ENCODE results near the gene SYTL4.

Gene SYTL4

GRCh38 chrX:100647095-100647494 lies 84.8 kb downstream of the SYTL4 start:
- no peak for DNase-seq

DNA sequence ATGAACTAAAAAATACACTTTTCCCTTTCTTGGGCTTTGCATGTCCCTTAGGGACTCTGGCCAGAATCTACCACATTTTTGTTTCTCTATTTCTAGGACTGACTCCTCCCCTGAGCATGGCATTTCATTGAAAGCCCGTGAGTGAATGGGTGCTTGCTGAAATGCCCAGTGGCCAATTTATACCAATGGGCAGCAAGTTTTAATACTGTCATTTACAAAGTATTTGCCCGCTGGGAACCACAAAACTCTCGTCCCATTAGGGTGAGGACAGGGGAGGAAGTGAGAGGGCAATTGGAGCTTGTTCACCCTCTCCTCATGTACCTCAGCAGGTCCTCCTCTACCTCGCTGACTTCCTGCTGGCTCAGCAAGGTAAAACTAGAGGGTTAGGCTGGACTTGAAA lies 86.8 kb downstream of the SYTL4 start:
- no peak for DNase-seq

DNA sequence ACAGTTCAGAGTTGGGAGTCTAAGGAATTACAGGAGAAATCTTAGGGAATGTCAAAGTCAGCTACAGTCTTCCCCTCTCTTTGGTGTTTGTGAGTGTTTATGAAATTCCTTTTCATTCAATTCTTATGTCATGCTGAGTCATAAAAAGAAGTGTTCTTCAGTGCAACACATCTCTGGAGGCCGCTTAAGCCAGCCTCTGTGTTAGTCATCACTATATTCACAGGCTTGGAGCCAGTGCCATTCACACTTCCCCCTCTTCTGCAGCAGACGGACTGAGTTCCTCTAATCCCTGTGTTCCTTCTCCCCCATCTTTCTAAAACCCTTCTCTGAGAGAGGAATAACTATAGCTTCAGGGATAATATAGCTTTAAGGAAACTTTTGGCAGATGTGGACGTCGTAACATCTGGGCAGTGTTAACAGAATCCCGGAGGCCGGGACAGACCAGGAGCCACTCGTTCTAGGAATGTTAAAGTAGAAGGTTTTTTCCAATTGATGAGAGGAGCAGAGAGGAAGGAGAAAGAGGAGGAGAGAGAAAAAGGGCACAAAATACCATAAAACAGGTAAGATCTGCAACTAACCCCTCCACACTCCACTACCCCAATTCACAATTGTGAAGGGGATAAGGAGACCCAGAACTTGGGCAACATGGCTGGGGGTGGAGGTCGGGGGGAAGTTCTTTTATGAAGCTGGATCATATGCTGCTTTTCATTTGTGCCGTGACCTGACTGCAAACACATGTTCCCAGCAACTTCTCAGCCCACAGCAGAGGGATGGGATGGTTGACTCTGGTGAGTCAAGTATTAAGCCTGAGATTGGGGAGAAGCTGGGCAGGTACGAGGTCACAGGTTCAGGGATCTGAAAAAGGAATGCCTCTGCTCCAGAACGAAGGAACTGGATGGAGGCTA lies 87.7 kb downstream of the SYTL4 start, which contains the start of gene SRPX2:
TSS of gene SRPX2 (plus strand) at position 244 of the 905 bp plus-strand sequence. CDS start 2,124 bp downstream, outside the sequence.
- DNase-seq: no peak

DNA sequence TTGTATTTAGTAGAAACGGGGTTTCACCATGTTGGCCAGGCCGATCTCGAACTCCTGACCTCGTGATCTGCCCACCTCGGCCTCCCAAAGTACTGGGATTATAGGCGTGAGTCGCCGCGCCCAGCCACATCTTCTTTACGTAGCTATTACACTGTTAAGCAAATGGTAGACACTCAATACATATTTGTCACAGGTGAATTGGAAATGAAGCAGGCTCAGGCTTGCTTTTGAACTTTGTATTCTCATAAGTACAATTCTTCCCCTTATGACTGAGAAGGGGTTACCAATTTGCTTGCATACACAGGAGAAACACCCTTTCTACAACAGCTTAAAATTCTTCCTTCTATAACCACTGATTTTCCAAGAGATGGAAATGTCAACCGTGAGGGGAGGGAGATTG lies 88.7 kb downstream of the SYTL4 start:
- no peak for DNase-seq

DNA sequence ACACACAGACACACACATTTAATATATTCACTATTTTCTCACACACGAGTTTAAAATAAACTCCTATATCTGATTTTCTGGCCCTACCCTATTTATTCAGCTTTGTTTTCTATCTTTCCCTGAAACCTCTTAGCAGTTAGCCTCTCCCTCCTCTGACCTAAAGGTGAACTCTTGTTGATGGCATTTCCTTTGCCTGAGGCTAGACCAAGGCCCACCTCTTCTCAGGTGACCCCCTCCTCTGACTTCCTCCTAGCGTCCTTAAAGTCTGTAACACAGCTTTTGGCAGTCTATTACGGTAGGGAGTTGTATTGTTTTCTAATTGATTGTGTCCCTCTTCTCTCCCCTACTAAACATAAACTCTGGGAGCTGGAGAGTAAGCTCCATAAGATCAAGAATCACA lies 89.6 kb downstream of the SYTL4 start:
- no peak for DNase-seq

DNA sequence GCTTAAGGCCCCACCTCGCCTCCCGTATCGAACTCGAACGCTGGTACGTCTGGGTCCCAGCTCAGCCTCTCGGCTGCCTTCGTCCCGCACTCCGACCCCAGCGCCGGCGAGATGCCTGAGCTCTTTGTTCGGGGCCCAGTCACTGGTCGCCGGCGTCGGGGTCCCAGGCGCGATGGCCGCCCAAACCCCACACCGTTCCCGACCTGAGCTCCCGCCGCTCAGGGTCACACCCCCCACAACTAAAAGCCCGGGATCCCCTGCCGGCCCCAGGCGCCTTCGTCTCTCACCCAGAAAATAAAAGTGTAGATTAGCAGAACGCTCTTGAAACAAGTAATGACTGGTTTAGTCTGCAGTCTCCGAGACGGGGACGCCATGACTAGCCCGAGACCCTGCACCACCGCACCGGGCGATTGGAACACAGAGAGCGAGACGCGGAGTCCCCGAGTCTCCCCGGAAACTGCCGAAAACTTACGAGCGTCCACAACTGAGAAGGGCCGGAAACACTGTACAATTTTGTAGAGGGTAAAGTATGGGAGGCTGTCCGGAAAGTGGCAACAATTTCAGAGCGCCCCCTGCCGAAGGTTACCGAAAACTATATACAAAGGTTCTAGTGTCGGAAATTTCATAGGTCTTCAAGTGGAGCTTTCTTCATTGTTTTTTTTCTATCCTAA lies 95.5 kb downstream of the SYTL4 start, which contains the start of gene TSPAN6:
TSS of gene TSPAN6 (minus strand) at position 486 of the 671 bp plus-strand sequence. CDS start at position 374, 112 bp downstream.
- DNase-seq: peak; percentile 89

DNA sequence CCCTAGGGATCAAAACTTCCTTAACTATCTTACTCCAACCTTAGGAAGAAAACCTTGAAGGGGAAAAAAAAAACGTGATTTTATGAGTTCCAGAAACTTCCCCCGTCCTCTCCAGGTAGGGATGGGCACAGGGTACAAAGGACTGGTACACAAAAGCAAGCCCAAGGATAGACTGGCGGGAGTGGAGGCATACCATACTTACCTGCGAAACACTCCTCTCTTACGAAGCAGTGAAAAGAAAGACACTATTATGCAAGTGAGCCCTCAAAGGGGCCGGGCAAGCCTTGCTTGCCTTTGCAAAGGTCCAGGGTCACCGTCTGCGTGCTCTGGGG lies 96.0 kb downstream of the SYTL4 start:
- no peak for DNase-seq

GRCh38 chrX:100635040-100635439 lies 96.9 kb downstream of the SYTL4 start:
- DNase-seq: no peak

DNA sequence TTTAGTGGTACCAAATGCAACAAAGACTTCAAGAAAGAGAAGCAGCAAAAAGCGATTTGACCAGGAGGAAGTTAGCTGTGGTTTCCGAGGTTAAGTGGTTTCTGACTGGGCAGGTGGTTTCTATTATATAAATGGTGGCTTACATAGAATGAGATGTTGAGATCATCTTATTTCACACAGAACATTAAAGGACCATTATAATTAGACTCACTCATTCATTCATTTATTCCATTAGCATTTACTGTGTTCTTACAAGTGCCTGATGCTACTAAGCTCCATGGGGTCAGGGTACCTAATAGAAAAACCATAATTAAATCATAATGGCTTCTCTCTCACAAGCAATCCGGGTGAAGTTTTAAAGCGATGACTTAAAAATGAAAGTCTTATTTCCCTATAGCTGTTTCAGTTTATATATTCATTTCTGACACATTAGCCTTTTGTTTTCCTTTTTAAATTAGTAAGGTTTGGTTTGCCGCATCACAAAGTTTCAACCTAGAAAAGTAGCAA lies 105.9 kb downstream of the SYTL4 start:
- DNase-seq: no peak
